Glomerular visceral epithelial cell (primary cell): ENCODE data around the gene HOXC5.

Source experiments
- DNase-seq: peaks from one replicate; pipeline ENCODE4 v3.0.0-alpha.2; 2016; ENCODE audit errors: extremely low spot score

Gene HOXC5

DNA sequence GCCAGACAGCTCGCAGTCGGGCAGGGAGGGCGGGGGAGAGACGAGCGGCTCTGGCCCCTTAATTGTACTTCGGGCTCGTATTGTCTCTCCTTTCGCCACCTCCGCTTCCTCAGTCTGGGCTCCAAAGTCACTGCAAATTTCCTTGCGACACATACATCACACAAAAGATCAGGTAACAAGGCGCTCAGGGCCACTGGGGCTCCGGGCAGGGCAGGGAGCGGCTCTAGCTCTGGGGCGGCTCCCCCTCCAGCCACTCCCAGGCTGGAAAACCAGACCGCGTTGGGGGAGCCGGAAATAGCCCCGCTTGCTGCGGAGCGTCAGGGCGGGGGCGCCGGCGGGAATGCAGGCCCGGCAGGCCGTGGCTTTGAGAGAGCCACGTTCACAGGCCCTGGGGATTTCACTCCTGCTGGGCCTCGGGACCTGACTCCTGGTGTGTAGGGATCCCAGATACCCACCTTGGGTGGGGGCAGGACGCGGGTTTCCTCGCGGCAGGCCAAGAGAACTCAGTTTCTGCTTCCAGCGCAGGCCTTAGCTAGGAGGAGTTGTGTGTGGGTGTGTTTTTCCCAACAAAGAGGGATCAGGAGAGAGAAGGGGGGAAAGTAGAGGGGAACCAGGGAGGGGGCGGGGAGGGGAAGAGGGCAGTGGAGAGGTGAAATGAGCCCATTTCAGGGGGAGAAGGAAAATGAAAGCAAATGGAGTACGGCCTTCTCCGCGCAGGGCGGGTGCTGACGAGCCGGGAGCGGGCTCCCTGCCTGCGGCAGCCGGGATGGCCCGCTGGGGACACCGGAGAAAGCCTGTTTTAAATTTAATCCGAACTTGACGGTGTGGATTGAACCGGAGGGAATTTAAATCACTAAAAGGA lies 37.2 kb upstream of the HOXC5 start:
- DNase-seq: peak; percentile 77

DNA sequence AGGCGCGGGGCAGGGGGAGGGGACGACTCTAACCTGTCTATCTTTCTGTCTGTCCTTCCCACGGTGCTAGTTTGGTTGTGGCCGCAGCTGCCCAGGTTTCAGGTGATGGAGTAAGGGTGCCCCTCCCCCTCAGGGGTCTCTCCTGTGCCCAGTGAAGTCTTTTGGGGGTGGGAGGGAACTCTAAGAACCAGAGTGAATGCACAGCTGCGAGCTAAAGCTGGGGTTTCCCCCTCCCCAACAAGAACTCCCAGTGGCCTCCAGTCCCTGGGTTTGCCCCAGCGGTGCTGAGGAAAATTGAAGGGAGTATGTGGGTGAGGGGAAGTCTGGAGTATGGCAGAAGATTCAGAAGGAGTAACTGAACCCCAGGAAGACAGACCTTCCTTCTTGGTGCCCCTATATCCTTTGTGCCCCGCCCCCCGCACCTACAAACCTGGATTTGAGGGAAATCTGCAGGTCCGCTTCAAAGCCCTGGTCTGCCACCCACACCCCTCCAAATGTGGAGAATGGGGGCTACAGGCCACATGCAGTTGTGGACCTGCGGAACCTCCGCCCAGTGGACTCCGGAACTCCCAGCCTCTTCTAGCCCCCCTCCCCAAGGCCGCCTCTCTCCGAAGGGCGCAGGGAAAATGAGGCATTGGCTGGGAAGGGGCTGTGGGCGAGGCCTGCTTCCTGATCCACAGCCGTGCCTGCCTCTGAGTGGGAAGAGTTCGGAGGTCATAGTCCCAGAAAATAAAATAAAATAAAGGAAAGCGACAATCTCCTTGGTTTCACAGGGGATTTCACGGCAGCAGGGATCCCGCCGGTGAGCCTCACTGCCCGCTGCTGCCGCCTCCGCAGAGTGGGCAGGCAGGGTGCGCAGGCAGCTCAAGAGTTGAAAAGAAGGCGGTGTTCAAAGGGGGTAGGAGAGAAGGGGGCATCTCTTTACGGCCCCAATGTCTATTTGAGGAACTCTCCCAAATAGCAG lies 36.3 kb upstream of the HOXC5 start:
- DNase-seq: no peak

DNA sequence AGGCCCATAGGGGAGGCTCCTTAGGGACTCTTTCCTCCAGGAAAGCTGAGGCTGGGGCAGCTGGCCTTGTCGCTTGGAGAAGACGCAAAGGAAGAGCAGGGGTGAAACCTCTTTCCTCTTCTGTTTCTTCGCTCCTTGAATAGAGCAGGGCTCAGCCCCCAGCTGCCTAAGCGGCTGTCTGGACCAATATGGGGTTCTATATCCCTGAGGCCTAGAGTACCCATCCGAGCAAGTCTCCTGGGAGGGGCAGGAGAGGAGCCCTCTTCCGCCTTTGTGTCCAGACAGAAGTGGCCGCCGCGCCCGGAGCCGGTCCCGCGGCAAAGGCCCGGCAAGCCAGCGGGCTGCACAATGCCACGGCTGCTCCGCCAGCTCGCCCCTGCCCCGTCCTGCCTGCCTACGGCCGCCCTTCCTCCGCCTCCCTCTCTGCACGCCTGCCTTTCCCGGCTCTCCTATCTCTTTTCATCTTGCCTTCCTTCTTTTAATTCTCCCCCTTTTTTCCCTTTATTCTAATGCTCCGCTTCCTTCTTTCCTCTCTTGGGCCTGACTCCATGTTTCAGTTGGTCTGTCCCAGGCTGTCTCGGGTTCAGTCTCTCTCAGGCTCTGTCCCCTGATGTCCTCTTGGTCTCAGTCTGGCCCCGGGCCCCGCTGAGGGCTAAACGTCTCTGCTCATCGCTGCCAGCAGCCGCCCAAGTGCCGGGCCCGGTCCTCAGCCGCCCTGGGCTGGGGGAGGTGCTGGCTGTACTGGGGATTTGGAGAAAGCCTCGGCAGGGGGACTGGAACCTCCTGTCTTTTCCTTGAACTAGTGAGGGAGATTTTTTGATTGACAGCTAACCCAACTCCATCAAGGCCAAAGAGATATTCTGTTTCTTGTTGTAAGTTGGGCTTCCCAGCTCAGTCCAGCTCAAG lies 35.4 kb upstream of the HOXC5 start:
- no peak for DNase-seq

DNA sequence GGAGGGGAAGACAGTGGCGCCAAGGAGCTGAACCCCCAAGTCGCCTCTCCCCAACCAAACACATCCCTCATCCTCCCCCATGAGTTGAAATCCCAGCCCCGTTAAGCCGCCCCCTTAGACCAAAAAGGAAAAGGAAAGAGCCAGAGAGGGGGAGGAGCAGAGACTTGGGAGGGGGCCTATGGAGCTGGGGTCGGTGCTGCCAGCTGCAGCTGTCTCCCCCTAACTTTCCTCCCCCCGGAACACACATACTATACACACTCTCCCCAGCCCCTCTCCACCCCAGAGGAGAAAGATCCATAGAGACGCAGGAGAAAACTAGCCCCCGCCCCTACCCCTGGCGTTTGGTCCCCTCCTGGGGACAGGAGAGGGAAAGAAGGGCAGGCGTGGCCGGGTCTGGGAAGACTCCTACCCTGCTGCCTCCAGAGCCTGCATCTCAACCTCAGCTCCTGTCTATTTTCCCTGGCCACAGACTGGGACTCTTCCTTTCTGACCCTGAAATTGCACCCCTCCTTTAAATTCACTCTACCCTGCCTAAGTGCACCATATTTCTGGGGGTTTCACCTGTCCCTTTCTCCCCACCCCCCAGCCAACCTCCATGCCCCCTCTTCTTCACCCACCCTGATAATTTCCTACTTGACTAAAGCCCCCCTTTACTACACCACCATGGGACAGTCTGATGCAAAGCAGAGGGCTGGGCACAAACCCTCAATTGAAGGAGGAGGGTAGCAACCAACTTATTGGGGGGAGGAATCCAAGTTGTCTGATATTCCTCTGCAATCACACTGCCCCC lies 34.5 kb upstream of the HOXC5 start:
- DNase-seq: no peak

DNA sequence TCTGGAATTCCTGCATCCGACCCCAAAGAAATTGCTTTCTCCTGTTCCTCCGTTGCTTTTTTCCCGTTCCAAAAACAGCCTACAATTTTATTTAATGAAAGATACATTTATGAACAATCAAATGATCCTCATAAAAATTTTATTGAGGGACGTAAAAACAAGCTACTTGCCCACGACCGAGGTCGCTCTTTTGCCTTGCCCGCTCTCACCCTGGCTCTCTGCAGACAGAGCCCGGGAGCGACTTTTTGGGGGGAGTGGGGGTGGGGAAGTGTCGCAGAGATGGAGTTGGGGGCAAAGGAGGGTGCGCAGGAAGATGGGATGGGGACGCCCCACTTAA lies 34.0 kb upstream of the HOXC5 start:
- DNase-seq: no peak

DNA sequence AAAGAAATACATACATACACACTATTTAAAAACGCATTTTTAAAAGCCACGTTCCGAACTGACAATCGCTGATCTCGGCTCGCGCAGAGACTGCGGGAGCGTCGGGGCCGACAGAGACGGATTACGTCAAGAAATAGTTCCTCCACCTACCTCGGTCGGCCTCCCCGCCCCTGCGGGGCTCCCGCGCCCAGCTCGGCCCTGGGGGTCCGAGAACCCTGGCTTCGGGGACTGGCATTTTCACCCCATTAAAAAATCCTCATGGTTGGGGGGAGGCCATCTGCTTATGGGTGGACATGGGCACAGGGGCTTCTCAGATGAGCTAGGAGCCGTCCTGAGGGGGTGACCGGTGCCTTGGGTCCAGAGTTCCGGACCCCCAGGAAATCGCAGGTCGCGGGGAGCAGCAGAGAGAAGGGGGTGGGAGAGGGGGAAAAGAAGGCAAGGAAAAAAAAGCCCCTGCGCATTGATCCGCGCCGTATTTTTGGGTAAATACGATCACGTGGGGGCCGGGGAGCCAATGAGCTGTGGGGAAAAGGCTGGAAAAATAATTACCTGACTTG lies 33.2 kb upstream of the HOXC5 start:
- DNase-seq: peak; percentile 69

DNA sequence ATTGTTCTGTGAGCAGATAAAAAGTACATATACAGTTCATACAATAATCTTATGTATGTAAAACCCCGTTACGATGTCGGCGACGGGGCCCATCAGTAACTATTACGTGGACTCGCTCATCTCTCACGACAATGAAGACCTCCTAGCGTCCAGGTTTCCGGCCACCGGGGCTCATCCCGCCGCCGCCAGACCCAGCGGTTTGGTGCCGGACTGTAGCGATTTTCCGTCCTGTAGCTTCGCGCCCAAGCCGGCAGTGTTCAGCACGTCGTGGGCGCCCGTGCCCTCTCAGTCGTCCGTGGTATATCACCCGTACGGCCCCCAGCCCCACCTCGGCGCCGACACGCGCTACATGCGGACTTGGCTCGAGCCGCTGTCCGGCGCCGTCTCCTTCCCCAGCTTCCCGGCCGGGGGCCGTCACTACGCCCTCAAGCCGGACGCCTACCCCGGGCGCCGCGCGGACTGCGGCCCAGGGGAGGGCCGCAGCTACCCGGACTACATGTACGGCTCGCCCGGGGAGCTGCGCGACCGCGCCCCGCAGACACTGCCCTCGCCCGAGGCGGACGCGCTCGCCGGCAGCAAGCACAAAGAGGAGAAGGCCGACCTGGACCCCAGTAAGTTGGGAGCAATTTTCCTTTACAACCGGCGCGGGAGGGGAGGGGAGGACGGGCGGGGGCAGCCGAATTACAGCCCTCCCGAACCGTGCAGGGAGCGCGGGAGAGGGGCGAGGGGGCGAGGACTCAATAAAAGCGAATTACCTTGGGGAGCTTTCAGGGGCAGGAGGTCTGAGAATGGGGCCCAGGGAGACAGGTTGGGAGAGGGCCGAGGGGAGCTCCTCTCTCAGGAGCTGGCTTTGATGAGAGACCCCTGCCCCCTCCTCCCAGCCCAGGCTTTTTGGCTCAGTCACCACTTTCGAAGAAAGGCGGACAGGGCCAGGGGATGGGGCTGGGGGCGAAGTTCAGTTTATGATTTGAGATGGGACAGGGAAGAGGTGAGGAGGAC lies 32.4 kb upstream of the HOXC5 start, which contains the start of gene HOXC9:
HOXC9 (plus strand) TSS at position 46 of the 999 bp plus-strand sequence; CDS start at position 74, 28 bp downstream.
- DNase-seq: no peak

DNA sequence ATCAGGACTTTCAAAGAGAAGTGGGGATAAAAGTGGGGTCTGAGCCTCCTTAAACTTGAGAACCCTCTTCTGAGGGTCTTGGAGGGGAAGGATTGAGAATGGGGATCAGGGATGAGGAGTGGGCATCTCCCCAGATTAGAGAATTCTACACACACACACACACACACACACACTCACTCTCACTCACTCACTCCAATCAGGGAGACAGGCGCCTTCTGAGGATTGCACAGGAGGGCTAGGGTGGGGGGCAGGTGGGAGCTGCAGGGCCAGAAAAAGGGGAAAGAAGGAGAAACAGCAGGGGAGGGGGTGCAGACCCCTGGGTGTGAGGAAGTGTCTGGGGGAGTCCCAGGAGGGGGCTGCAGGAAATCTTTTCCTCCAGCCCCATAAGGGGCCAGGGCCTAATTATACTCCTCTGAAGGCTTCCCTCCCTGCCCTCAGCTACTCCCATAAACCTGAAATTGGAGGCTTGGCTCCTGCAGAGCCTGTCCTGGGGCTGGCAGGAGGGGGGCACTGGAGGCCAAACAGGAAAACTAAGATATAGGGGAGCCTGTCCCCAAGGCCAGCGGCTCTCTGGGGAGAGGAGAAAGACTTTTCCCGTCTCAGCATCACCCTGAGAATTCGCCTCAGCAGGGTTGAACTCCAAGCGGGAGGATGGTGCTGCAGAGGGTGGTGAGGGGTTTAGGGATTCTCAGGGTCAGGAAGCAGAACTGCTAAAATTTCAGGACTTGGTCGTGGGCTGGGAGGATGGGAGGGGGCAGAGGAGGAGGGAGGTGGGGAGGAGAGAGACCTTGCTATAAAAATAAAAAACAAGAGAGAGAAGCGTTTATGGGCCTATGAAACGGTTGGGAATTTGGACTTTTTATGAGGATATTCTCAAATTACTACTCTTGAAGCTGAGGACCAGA lies 31.3 kb upstream of the HOXC5 start:
- DNase-seq: no peak

DNA sequence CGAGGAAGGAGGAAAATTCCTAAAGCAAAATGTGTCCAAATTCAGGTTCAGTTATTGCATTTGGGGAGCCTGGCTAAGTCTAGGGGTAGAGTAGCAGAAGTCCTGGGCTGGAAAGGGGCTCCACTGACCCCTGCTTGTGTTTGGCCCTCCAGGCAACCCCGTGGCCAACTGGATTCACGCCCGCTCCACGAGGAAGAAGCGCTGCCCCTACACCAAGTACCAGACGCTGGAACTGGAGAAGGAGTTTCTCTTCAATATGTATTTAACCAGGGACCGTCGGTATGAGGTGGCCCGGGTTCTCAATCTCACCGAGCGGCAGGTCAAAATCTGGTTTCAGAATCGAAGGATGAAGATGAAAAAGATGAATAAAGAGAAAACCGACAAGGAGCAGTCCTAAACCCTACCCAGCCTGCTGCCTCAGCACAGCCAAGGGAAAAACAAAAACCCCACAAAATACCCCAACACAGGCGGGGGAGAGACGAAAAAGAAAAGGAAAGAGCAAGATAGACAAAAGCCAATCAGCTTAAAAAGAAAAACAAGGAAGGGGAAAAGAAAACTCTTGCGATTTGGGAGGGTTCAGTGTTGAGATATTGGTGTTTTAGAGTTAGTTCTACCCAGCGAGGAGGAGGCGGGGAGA lies 30.5 kb upstream of the HOXC5 start:
- no peak for DNase-seq

DNA sequence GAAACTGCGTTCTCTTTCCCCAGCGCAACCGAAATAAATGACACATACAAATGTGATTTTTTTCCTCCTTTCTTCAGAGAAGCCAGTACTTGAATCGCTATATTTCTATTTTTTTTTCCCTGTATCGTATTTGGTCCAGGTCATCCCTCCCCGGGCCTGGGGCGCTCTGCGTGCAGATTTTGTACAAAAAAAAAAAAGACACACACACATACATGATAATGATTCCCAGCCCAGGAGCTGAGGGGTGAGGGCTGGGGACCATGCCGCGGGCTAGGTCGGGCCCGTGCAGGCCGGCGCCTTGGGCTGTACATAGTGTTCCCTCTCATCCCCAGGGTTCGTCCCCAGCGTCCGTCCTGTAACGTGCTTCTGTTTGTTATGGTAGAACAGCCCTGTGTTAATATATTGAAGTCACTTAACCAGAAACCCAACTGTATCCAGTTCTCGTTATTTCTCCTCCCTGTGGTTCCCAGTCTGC lies 29.9 kb upstream of the HOXC5 start:
- DNase-seq: no peak

DNA sequence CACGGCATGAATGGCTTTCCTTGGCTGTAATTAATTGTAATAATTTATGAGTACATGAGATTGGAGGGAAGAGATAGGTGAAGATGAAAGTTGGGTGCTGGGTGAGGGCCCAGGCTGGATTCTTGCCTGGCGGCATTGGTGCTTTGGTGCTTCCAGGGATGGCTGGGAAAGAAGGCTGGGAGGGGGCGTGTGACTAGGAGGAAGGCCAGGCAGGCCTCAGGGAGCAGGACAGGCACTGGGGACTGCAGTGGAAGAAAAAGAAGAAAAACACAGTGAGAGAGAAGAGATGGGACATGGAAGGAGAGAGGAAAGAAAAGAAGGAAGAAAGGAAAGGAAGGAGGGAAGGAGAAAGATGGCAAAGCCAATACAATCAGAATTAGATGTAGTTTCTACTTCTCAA lies 29.2 kb upstream of the HOXC5 start:
- DNase-seq: no peak

DNA sequence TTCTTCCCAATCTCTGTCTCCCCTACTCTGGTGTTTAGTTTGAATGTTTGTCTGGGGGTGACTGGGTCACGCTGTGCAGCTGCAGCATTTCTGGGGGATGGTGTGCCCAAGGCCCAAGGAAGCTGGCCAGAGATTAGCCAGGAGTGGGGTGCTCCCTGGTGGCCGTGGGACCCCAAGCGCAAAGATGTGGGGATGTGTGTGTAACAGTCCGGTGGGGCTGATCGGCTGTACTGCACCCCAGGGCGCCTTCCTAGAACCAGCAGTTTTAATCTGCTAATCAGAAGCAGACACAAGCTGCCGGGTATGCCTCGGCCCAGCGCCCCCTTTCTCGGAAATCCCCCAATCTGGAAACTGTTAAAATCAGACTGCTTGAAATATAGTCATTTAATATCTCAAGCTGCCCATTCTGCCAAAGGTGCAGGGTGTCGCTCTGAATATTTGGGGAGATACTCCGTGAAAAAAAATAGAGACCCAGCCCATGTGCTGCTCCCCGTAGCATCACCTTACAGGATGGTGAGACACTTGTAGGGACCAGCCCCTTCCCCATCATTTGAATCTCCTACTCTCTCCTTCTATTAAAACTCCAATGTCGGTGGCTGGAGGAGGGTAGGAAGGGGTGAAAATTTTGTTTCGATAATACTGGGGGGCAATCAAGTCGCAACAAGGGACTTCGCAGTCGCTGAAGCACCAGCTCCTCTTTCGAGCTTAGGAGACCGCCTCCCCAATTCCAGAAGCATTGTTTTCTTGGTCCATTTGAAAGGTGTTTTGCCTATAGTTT lies 28.6 kb upstream of the HOXC5 start:
- no peak for DNase-seq

DNA sequence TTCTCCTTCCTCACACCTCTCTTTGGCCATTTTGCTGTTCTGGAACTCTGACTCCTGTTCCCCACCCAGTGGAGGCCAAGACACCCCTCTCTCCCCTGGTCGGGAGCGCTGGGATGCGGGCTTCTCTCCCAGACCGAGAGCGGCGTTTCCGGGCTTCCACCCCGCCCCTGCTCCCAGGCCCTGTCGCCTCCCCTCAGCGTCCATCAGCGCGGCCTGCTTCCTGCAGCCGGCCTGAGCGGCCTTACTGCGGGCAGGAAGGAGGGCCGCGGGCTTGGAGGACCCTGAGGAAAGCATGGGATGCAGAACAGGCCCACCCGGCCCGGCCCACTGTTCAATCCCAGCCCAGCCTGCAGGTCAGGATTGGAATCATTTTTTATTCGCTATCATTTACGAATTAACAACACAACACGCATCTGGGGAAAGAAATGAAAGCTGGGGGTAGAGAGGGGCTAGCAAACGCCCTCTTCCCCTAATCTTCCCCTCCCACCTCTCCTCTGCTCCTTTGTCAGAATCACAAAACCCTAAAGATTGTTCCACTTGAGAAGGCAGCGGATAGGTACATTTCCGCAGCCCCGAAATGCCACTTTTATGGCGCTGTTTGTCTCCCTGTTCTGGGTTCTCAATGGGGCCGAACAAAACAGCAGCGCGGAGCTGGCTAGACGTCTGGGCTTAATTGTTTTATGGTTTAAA lies 27.9 kb upstream of the HOXC5 start:
- DNase-seq: no peak

DNA sequence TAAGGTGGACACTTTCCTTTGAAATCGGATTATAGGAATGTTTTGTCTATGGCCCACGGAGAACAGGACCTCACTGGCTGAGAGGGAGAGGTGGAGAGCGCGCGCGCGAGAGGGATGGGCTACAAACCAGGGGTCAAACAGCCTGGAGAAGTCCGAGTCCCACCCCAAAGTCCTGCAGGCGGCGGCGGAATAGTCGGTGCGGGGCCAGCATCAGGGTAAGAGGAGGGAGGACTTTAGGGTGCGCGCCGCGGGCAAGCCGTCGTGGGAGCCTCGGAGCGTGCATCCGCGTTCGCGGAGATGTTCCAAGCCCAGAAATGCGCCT lies 27.4 kb upstream of the HOXC5 start:
- DNase-seq: no peak

DNA sequence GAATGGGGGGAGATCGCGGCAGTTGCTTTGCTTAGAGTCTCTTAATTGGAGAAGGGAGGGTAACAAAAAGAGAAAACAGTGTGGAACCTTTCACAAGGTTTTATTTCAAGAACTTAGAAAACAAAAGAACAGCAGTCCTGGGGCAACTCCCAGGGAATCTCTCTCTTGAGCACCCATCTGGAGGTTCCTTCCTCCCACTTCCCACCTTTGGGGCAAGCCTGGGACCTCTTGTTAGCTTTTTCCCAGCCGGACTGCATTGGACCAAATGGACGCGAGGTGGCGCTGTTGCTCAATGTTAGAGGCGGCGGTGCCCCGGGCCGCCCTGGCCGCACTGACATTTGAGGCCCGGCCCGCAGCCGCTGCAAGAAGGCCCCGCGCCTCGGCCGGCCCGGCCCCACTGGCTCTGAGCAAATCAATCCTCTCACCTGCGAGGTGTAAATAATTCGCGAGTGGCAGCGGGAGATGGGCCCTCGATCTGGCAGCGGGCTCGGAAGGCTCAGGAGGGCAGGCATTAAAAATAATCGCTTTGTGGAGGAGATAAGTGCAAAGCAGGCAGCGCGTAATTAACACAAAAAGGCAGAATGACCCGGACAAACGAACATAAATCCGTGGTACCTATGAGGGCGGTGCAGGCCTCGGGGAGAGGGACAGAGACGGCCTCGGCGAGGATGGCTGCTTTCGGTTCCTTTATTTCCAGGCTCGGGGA lies 26.8 kb upstream of the HOXC5 start:
- DNase-seq: peak; percentile 84
